NCI-H2171 treated with DMSO at 0.1 percent for 48 hours (cell line): Measurements from ENCODE around the gene SPECC1.
"Not testable (repeated sequence)": the region's sequence is repeated elsewhere in the genome, so short reads cannot be mapped to it uniquely, and the experiment has no call there.

Experiments used
- DNase-seq: peaks from one replicate; lab custom pipeline; 2025; lab: John Stamatoyannopoulos, UW

SPECC1 gene

DNA sequence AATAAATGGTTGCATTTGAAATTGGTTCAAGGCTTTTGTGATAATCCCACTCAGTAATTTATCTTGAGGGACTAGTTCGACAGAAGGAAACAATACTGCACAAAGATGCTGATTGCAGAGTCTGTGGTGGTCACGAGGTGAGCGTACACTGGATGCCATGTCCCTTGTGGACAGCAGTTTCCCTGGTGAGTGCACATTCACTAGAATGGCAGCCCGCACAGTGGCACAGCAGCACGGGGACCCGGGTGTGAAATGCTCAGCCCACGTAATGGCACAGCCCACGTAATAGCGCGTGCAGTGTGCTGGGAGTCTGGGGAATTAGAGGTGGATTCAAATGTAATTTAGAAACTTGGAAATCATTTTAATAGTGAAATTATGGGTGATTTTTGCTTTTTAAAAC lies 304.1 kb downstream of the SPECC1 start:
- no peak for DNase-seq

DNA sequence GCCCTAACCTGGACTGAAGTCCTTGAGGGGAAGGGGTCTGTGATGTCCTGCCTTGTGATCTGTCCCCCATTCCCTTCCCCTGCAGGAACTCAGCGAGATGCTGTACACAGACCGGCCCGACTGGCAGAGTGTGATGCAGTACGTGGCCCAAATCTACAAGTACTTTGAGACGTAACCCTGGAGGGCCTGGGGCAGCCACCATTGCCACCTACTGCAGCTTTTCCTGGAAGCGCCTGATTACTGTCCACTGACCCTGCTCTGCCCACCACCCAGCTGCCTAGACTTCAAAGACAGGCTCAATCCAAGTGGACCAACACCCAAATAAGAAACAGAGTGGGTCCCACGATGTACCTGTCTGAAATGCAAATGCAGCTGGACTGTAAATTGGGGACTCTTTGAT lies 304.7 kb downstream of the SPECC1 start:
- no peak for DNase-seq

DNA sequence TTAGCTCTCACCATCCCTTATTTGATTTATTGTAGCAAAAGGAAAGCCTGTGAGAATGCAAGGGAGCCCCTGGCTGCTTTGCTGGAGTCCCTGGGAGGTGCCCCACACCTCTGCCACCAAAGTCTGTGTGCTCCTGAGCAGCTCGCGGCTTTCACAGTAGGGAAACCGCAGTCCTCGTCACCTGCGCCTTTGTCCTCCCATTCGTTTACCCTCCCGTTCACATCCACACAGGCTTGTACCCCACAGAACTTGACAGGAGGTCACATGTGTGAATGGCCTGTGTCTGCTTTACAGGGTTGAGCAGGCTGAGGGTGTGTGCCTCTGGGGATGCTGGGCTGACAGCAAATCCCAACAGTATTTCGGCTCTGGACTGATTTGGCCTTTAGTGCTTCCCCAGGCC lies 305.7 kb downstream of the SPECC1 start:
- DNase-seq: no peak

DNA sequence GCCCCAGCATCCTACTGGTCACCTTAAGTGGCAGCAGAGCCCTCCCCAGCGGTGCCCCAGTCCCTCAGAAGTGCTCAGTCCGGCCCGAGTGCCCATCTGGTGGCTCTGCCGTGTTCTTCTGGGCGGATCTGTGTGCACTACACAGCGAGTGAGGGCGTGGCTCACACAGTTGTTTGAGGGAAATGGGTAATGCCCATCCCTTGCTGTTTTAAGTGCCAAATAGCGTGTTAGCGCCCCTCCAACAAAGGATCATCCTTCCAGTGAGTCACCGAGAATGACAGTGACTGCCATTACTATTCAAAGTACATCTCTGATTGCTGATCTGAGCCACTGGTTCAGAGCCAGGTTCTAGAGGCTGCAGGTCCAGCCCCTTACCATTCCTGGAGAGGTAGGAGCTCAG lies 306.2 kb downstream of the SPECC1 start:
- DNase-seq: no peak

- no peak for DNase-seq
These were observed 306.7 kb downstream of the SPECC1 start for GRCh38 chr17:20315821-20316220.

GRCh38 chr17:20320535-20321229 lies 311.5 kb downstream of the SPECC1 start:
- DNase-seq: peak; percentile 43

DNA sequence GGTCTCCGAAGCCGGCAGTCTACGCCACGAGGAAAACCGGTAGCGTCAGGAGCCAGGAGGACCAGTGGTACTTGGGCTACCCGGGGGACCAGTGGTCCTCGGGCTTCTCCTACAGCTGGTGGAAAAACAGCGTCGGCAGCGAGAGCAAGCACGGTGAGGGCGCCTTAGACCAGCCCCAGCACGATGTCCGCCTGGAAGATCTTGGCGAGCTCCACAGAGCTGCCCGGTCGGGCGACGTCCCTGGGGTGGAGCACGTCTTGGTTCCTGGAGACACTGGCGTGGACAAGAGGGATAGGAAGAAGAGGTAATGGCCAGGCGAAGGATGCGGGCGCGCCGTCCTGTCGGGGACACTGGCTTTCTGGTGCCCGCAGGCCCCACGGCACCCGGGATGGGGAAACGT lies 312.2 kb downstream of the SPECC1 start:
- DNase-seq: not testable (repeated sequence)

- not testable (repeated sequence) for DNase-seq
These were observed 318.6 kb downstream of the SPECC1 start for GRCh38 chr17:20327739-20328138.

DNA sequence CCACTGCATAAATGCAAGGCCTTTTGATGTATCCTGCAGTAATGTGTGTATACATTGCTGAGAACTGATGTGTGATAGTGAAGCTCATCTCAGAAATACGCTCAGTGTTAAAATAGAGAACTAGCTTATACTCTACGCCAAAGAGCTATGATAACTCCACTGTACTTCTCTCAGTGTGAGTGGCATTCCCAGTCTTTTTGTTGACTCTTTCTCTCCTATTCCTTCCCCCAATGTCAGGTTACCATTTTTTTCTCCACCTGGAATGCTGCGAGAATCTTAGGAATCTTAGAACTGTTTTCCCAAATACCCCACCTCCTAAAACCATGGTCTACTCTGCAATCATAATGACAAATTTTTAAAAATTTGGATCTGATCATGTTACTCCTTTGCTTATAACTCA lies 342.2 kb downstream of the SPECC1 start:
- DNase-seq: not testable (repeated sequence)

DNA sequence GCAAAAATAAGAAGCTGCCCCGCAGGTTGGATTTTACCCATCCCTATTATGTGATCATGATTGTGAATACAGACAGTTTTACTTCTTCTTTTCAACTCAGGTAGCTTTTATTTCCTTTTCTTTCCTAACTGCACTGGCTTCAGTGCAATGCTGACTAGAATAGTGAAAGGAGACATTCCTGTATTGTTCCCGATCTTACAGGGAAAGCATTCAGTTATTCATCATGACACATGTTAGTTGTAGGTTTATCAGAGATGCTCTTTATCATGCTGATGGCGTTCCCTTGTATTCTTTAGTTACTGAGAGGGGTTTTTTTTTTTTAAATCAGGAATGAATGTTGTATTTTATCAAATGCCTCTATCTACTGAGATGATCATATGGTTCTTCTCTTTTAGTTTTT lies 343.4 kb downstream of the SPECC1 start:
- DNase-seq: not testable (repeated sequence)

- DNase-seq: not testable (repeated sequence)
These were observed 354.7 kb downstream of the SPECC1 start for GRCh38 chr17:20363846-20364245.
